Osteoblast (primary cell): ENCODE measurements around the gene TUBA3C. TPM values are rescaled to one million over a fixed set of nuclear protein-coding genes. Genes with fewer than 3 reads are reported as not detected.

Source experiments
- DNase-seq: peaks from one replicate; pipeline ENCODE4 v3.0.0; 2011; ENCODE audit warnings: low spot score, mixed read lengths; ENCODE audit not compliant: insufficient read length; ENCODE audit errors: missing footprints
- H2AFZ ChIP-seq: 2 replicates; pipeline ENCODE4 v1.6.0; 2011; ENCODE audit warnings: mild to moderate bottlenecking, low read length
- H3K27ac ChIP-seq: 2 replicates; pipeline ENCODE4 v1.5.1; 2011; ENCODE audit warnings: mild to moderate bottlenecking, low read depth, low read length, moderate library complexity
- H3K27me3 ChIP-seq: 2 replicates; pipeline ENCODE4 v1.6.0; 2012; ENCODE audit warnings: mild to moderate bottlenecking, control low read depth, inconsistent platforms, low read length, moderate library complexity; ENCODE audit not compliant: insufficient read depth
- H3K36me3 ChIP-seq: 2 replicates; pipeline ENCODE4 v1.5.1; 2011; ENCODE audit warnings: mild to moderate bottlenecking, low read length, control low read depth, moderate library complexity; ENCODE audit not compliant: insufficient read depth
- H3K4me1 ChIP-seq: 2 replicates; pipeline ENCODE4 v1.5.1; 2011; ENCODE audit warnings: mild to moderate bottlenecking, low read length, control low read depth, moderate library complexity; ENCODE audit not compliant: insufficient read depth
- H3K4me2 ChIP-seq: 2 replicates; pipeline ENCODE4 v1.6.0; 2011; ENCODE audit warnings: mild to moderate bottlenecking, low read length; ENCODE audit not compliant: insufficient read depth
- H3K4me3 ChIP-seq: fragments of 200-600 bp; sonication (generic); 3 replicates; pipeline ENCODE4 v1.5.1; 2012; ENCODE audit warnings: mild to moderate bottlenecking, low read length, inconsistent platforms; ENCODE audit not compliant: insufficient read depth
- H3K79me2 ChIP-seq: 2 replicates; pipeline ENCODE4 v1.6.0; 2012; ENCODE audit warnings: mild to moderate bottlenecking, low read length, control low read depth, inconsistent platforms; ENCODE audit not compliant: insufficient read depth
- H3K9me3 ChIP-seq: 2 replicates; pipeline ENCODE4 v1.5.1; 2011; ENCODE audit warnings: low read depth, low read length, control low read depth
- H4K20me1 ChIP-seq: 2 replicates; pipeline ENCODE4 v1.6.0; 2012; ENCODE audit warnings: mild to moderate bottlenecking, low read length, control low read depth; ENCODE audit not compliant: insufficient read depth
- total RNA-seq: library from RNA; depleted of rRNA; stranded (reverse); fragments of >200 nt; gene quantifications from 2 replicates; pipeline ENCODE4 v1.2.3, GENCODE V29; 2012
- TF ChIP-seq, protein P1 (sequence below): IDR thresholded peaks from 2 replicates; pipeline ENCODE4 v1.5.1; 2011; ENCODE audit warnings: mild to moderate bottlenecking, low read depth, low read length, moderate library complexity; ENCODE audit errors: extremely low read depth

Gene TUBA3C
- total RNA-seq, 1 donor = not detected

DNA sequence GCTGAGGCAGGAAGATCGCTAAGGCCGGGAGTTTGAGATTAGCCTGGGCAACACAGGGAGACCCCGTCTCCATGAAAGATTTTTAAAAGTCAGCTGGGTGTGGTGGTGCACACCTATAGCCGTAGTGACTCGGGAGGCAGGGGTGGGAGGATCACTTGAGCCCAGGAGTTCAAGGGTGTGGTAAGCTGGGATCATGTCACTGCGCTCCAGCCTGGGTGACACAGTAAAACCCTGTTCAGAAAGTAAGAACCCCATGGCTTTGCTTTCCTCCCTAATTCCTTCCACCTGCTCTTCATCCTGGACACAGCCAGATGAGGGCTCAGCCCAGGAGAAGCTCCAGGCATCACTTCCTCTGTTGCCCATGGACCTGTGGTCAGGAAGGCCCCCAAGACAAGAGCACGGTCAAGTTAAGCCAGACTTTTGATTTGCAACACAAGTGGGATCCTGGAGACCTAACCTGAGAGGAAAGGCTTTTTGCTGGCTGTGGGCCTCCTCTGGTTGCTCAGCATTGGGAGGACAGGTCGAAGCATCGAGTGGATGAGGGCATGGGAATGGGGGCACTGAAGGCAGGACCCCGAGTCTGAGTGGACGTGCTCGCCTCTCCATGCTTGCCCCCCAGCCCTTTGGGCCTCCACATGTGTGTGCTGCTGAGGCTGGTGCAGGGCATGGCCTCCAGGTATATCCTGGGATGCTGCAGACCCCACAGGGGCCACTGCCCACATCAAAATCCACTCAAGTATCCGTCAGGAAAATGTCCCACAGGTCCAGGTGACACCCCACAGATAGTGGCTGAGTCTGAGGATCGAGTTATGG, 25.4 kb downstream of the TUBA3C start:
- Histone ChIP-seq H3K9me3 (peaks cover 4% of the 10 kb centered on the region), H3K27ac (no peak overlapping the region)

DNA sequence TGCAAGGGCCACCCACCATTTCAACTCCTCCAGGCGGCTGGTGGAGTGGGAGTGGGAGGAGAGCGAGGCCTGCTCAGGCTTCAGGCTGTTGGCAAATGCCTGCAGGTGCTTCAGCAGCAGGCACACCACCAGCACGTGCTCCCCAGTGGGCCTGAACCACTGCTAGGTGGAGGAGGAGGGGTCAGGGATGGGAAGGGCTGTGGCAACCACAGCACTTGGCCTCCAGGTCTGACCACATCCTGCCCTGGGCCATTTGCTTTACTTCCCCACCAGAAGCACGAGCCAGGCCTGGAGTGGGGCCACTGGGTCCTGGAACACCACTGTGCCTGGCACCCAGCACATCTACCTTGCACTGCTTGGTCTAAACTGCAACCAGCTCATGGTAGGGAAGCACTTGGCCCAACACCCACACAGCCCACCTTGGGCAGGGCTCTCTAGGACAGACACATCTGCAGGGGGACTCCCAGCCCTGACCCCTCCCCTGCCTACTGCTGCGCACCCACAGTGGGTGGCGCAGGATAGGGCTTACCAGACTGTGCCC, 26.2 kb downstream of the TUBA3C start:
- H3K36me3 ChIP-seq = no peaks in the 10 kb centered on the region
- no peak overlapping the region for H2AFZ ChIP-seq
- peaks cover 4% of the 10 kb centered on the region for H3K9me3 ChIP-seq
- no peaks in the 10 kb centered on the region for H3K4me1 ChIP-seq
- TF ChIP-seq, protein P1, sequence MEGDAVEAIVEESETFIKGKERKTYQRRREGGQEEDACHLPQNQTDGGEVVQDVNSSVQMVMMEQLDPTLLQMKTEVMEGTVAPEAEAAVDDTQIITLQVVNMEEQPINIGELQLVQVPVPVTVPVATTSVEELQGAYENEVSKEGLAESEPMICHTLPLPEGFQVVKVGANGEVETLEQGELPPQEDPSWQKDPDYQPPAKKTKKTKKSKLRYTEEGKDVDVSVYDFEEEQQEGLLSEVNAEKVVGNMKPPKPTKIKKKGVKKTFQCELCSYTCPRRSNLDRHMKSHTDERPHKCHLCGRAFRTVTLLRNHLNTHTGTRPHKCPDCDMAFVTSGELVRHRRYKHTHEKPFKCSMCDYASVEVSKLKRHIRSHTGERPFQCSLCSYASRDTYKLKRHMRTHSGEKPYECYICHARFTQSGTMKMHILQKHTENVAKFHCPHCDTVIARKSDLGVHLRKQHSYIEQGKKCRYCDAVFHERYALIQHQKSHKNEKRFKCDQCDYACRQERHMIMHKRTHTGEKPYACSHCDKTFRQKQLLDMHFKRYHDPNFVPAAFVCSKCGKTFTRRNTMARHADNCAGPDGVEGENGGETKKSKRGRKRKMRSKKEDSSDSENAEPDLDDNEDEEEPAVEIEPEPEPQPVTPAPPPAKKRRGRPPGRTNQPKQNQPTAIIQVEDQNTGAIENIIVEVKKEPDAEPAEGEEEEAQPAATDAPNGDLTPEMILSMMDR = no peak
- H3K27ac ChIP-seq = no peak overlapping the region
- DNase-seq = no peak
- H4K20me1 ChIP-seq = no peaks in the 10 kb centered on the region
- no peaks in the 10 kb centered on the region for H3K79me2 ChIP-seq
- no peaks in the 10 kb centered on the region for H3K27me3 ChIP-seq
- no peak overlapping the region for H3K4me3 ChIP-seq
- H3K4me2 ChIP-seq = no peak overlapping the region

More for the DNA sequence above, 25.4 kb downstream of the TUBA3C start:
- Histone ChIP-seq H3K36me3 (no peaks in the 10 kb centered on the region), H3K4me2 (no peak overlapping the region), H3K4me3 (no peak overlapping the region), H3K27me3 (no peaks in the 10 kb centered on the region), H4K20me1 (no peaks in the 10 kb centered on the region), H3K79me2 (no peaks in the 10 kb centered on the region), H3K4me1 (no peaks in the 10 kb centered on the region), H2AFZ (no peak overlapping the region)
- peak; percentile 61 for DNase-seq
- TF ChIP-seq, protein P1 = no peak

DNA sequence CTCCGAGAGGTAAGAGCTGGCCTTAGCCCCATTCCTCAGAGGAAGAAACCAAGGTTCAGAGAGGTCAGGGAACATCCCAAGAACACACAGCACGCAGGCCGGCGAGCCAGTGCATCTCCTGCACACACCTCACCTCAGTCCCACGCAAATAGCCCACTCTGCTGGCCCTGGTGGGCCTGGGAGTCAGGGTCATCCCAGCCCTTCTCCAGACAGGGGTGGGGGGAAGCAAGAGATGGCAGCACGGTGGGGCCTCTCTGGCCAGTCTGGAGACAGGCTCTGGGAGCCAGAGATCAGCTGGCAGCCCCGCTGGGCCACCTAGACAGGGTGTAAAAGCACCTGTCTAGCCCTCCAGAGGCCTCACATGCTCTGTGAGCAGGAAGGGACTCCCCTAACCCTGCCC, 26.8 kb downstream of the TUBA3C start:
- H3K9me3 ChIP-seq = peaks cover 4% of the 10 kb centered on the region
- H3K27me3 ChIP-seq = no peaks in the 10 kb centered on the region
- DNase-seq = no peak

More for the DNA sequence above, 26.8 kb downstream of the TUBA3C start:
- Histone ChIP-seq H3K79me2 (no peaks in the 10 kb centered on the region), H3K4me1 (no peaks in the 10 kb centered on the region), H3K36me3 (no peaks in the 10 kb centered on the region), H3K27ac (no peak overlapping the region), H2AFZ (no peak overlapping the region), H3K4me3 (no peak overlapping the region), H4K20me1 (no peaks in the 10 kb centered on the region), H3K4me2 (no peak overlapping the region)
- TF ChIP-seq, protein P1 = no peak
